Hepatocyte (in vitro differentiated cells): Measurements from ENCODE around the gene ADTRP. TPM values are rescaled to one million over a fixed set of nuclear protein-coding genes. Genes with fewer than 3 reads are reported as not detected.

ENCODE experiments used
- DNase-seq: peaks from one replicate; pipeline ENCODE4 v3.0.0-alpha.2; 2016; ENCODE audit warnings: low spot score
- H2AFZ ChIP-seq: fragments of 200-600 bp; sonication (generic); 2 replicates; pipeline ENCODE4 v1.6.0; 2016; ENCODE audit warnings: antibody characterized with exemption, mild to moderate bottlenecking
- H3K27ac ChIP-seq: fragments of 200-600 bp; sonication (generic); 2 replicates; pipeline ENCODE4 v1.5.1; 2016; ENCODE audit warnings: mild to moderate bottlenecking
- H3K27me3 ChIP-seq: fragments of 200-600 bp; sonication (generic); 2 replicates; pipeline ENCODE4 v1.6.1; 2016
- H3K36me3 ChIP-seq: fragments of 200-600 bp; sonication (generic); replicated peaks from 2 replicates; pipeline ENCODE4 v1.5.1; 2016; ENCODE audit warnings: low read depth; ENCODE audit not compliant: insufficient read depth
- H3K4me1 ChIP-seq: fragments of 200-600 bp; sonication (generic); 2 replicates; pipeline ENCODE4 v1.5.1; 2016; ENCODE audit warnings: mild to moderate bottlenecking, moderate library complexity; ENCODE audit not compliant: insufficient read depth
- H3K4me2 ChIP-seq: fragments of 200-600 bp; sonication (generic); 2 replicates; pipeline ENCODE4 v1.6.0; 2016
- H3K4me3 ChIP-seq: fragments of 200-600 bp; sonication (generic); 2 replicates; pipeline ENCODE4 v1.5.1; 2016; ENCODE audit warnings: mild to moderate bottlenecking
- H3K79me2 ChIP-seq: fragments of 200-600 bp; sonication (generic); 2 replicates; pipeline ENCODE4 v1.6.0; 2017; ENCODE audit warnings: mild to moderate bottlenecking
- H3K9me2 ChIP-seq: fragments of 200-600 bp; sonication (generic); replicated peaks from 2 replicates; pipeline ENCODE4 v1.6.0; 2017; ENCODE audit warnings: mild to moderate bottlenecking; ENCODE audit not compliant: insufficient read depth
- H3K9me3 ChIP-seq: fragments of 200-600 bp; sonication (generic); 2 replicates; pipeline ENCODE4 v1.5.1; 2016; ENCODE audit warnings: low read depth, mild to moderate bottlenecking
- H4K20me1 ChIP-seq: fragments of 200-600 bp; sonication (generic); 2 replicates; pipeline ENCODE4 v1.6.0; 2016; ENCODE audit warnings: mild to moderate bottlenecking; ENCODE audit not compliant: insufficient read depth, poor library complexity, severe bottlenecking
- CTCF ChIP-seq: fragments of 200-600 bp; sonication (generic); IDR thresholded peaks from 2 replicates; pipeline ENCODE4 v1.5.1; 2016; ENCODE audit warnings: antibody characterized with exemption, mild to moderate bottlenecking; ENCODE audit not compliant: poor library complexity
- EZH2 ChIP-seq: fragments of 200-600 bp; sonication (generic); IDR thresholded peaks from 2 replicates; pipeline ENCODE4 v1.6.1; 2016; ENCODE audit warnings: antibody characterized with exemption, mild to moderate bottlenecking, borderline replicate concordance
- EZH2phosphoT487 ChIP-seq: fragments of 200-600 bp; sonication (generic); IDR thresholded peaks from one replicate; pipeline ENCODE4 v1.6.1; 2018; ENCODE audit warnings: antibody characterized with exemption, mild to moderate bottlenecking, low read depth, moderate library complexity; ENCODE audit not compliant: unreplicated experiment, severe bottlenecking
- WGBS: methylation state at CpG from one replicate; pipeline ENCODE4 v1.1.6; 2016; ENCODE audit warnings: low lambda C conversion rate; ENCODE audit errors: missing lambda C conversion rate; 5-methylcytosine and 5-hydroxymethylcytosine counted together
- polyA plus RNA-seq: library from polyadenylated mRNA; unstranded; fragments of >200 nt; fragmentation: Nextera tagmentation; extraction: Ambion mirVana; gene quantifications from 2 replicates; pipeline ENCODE4 v1.2.1, GENCODE V29; 2016
- total RNA-seq: library from RNA; depleted of rRNA; stranded (reverse); fragments of >200 nt; gene quantifications from 2 replicates; pipeline ENCODE4 v1.2.3, GENCODE V29; 2014

Gene ADTRP
- total and polyA plus RNA-seq, 2 experiments from 2014 or later = 4.1 to 9.8 TPM

- no peaks in the 10 kb centered on the region for H3K9me2 ChIP-seq
- no peak overlapping the region for H3K4me3 ChIP-seq
- peak overlapping the region; percentile 74 for H3K27ac ChIP-seq
- WGBS = 68% methylated on average over 4 of the region's 4 CpGs
- TF ChIP-seq EZH2 = no peak
- no peak for TF ChIP-seq CTCF
- TF ChIP-seq EZH2phosphoT487 = no peak
- peak overlapping the region; percentile 44 for H3K4me2 ChIP-seq
- H3K36me3 ChIP-seq = no peaks in the 10 kb centered on the region
- no peak for DNase-seq
- H4K20me1 ChIP-seq = no peaks in the 10 kb centered on the region
- no peaks in the 10 kb centered on the region for H3K9me3 ChIP-seq
- no peaks in the 10 kb centered on the region for H3K27me3 ChIP-seq
- no peaks in the 10 kb centered on the region for H3K79me2 ChIP-seq
- no peak overlapping the region for H2AFZ ChIP-seq
- peaks cover 52% of the 10 kb centered on the region for H3K4me1 ChIP-seq
These were observed 16.6 kb downstream of the ADTRP start for GRCh38 chr6:11761744-11762620.

GRCh38 chr6:11760015-11760473 lies 18.6 kb downstream of the ADTRP start:
- no peak for DNase-seq

GRCh38 chr6:11758878-11759277 lies 19.7 kb downstream of the ADTRP start:
- TF ChIP-seq EZH2phosphoT487 (no peak), EZH2 (no peak)
- no peaks in the 10 kb centered on the region for H3K9me2 ChIP-seq
- no peak overlapping the region for H2AFZ ChIP-seq
- peaks cover 38% of the 10 kb centered on the region for H3K4me1 ChIP-seq
- WGBS = 91% methylated on average over 4 of the region's 4 CpGs
- DNase-seq = no peak
- no peaks in the 10 kb centered on the region for H3K79me2 ChIP-seq
- H3K36me3 ChIP-seq = no peaks in the 10 kb centered on the region
- no peaks in the 10 kb centered on the region for H3K9me3 ChIP-seq
- no peaks in the 10 kb centered on the region for H3K27me3 ChIP-seq
- H3K4me3 ChIP-seq = no peak overlapping the region
- H4K20me1 ChIP-seq = no peaks in the 10 kb centered on the region
- H3K4me2 ChIP-seq = no peak overlapping the region
- H3K27ac ChIP-seq = no peak overlapping the region

More at GRCh38 chr6:11760015-11760473, 18.6 kb downstream of the ADTRP start:
- Histone ChIP-seq H3K27me3 (no peaks in the 10 kb centered on the region), H3K4me1 (peaks cover 44% of the 10 kb centered on the region), H3K9me2 (no peaks in the 10 kb centered on the region), H3K4me3 (no peak overlapping the region), H3K9me3 (no peaks in the 10 kb centered on the region), H4K20me1 (no peaks in the 10 kb centered on the region), H2AFZ (no peak overlapping the region), H3K4me2 (no peak overlapping the region), H3K36me3 (no peaks in the 10 kb centered on the region), H3K79me2 (no peaks in the 10 kb centered on the region), H3K27ac (peak overlapping the region; percentile 74)
- TF ChIP-seq EZH2 = no peak
- no peak for TF ChIP-seq CTCF
- TF ChIP-seq EZH2phosphoT487 = no peak
- 73% methylated on average over 6 of the region's 6 CpGs for WGBS

GRCh38 chr6:11756726-11757125 lies 21.9 kb downstream of the ADTRP start:
- Histone ChIP-seq H3K36me3 (no peaks in the 10 kb centered on the region), H3K9me3 (no peaks in the 10 kb centered on the region), H3K4me2 (no peak overlapping the region), H3K4me1 (peaks cover 19% of the 10 kb centered on the region), H3K9me2 (no peaks in the 10 kb centered on the region), H3K27ac (no peak overlapping the region), H4K20me1 (no peaks in the 10 kb centered on the region), H3K27me3 (no peaks in the 10 kb centered on the region), H3K4me3 (no peak overlapping the region), H2AFZ (no peak overlapping the region), H3K79me2 (no peaks in the 10 kb centered on the region)
- TF ChIP-seq EZH2phosphoT487 (no peak), EZH2 (no peak), CTCF (no peak)
- WGBS = 39% methylated on average over 1 of the region's 1 CpG
- no peak for DNase-seq
